HepG2 (cell line): ENCODE results near the gene SMIM29. TPM values are rescaled to one million over a fixed set of nuclear protein-coding genes. Genes with fewer than 3 reads are reported as not detected.

Source experiments
- BRF2 ChIP-seq: sonication (generic); formaldehyde crosslinking; IDR thresholded peaks from 2 replicates; pipeline ENCODE4 v1.8.1; 2022; ENCODE audit warnings: mild to moderate bottlenecking, missing genetic modification reagents
- FOSL2 ChIP-seq: sonication (generic); formaldehyde crosslinking; IDR thresholded peaks from 2 replicates; pipeline ENCODE4 v1.4.0; 2020; ENCODE audit warnings: missing genetic modification reagents
- FOXA1 ChIP-seq, 2 experiments: fragments of 450-650 bp in 1 of 2; sonication (generic) in 1 of 2; formaldehyde crosslinking in 1 of 2; IDR thresholded peaks; 2 replicates each; pipeline versions ENCODE4 v1.4.0 to v1.6.1; 2016 to 2020; ENCODE audit warnings: missing genetic modification reagents in 1 of 2
- FOXK2 ChIP-seq: fragments of 450-650 bp; IDR thresholded peaks from 2 replicates; pipeline ENCODE4 v1.6.1; 2016
- KAT8 ChIP-seq: IDR thresholded peaks from 2 replicates; pipeline ENCODE4 v1.6.1; 2016; ENCODE audit warnings: missing genetic modification reagents, missing compliant biosample characterization
- MED1 ChIP-seq: sonication (generic); formaldehyde crosslinking; IDR thresholded peaks from 2 replicates; pipeline ENCODE4 v1.4.0; 2020; ENCODE audit warnings: missing genetic modification reagents
- MIER2 ChIP-seq: IDR thresholded peaks from 2 replicates; pipeline ENCODE4 v1.6.1; 2016; ENCODE audit warnings: missing biosample characterization, missing genetic modification reagents
- NFATC3 ChIP-seq: sonication (generic); formaldehyde crosslinking; IDR thresholded peaks from 2 replicates; pipeline ENCODE4 v1.5.1; 2020; ENCODE audit warnings: mild to moderate bottlenecking, missing genetic modification reagents
- NFE2L1 ChIP-seq: sonication (generic); formaldehyde crosslinking; IDR thresholded peaks from 2 replicates; pipeline ENCODE4 v1.4.0; 2020; ENCODE audit warnings: missing genetic modification reagents, mild to moderate bottlenecking, borderline replicate concordance
- NFKB2 ChIP-seq: sonication (generic); formaldehyde crosslinking; IDR thresholded peaks from 2 replicates; pipeline ENCODE4 v1.4.0; 2020; ENCODE audit warnings: missing genetic modification reagents, borderline replicate concordance
- RBFOX2 ChIP-seq: fragments of 200-400 bp; formaldehyde crosslinking; IDR thresholded peaks from 2 replicates; pipeline ENCODE4 v1.6.1; 2017; ENCODE audit warnings: low read depth, mild to moderate bottlenecking, low read length
- SATB2 ChIP-seq: sonication (generic); formaldehyde crosslinking; IDR thresholded peaks from 2 replicates; pipeline ENCODE4 v1.5.0; 2020; ENCODE audit warnings: missing genetic modification reagents
- SKIL ChIP-seq: sonication (generic); formaldehyde crosslinking; IDR thresholded peaks from 2 replicates; pipeline ENCODE4 v1.8.0; 2022; ENCODE audit warnings: missing genetic modification reagents, mild to moderate bottlenecking, moderate library complexity, borderline replicate concordance
- THAP11 ChIP-seq: IDR thresholded peaks from 2 replicates; pipeline ENCODE4 v1.6.1; 2016; ENCODE audit warnings: missing biosample characterization, missing genetic modification reagents
- ZNF318 ChIP-seq: sonication (generic); formaldehyde crosslinking; IDR thresholded peaks from 2 replicates; pipeline ENCODE4 v1.4.0; 2020; ENCODE audit warnings: mild to moderate bottlenecking, missing genetic modification reagents
- polyA plus RNA-seq, 8 experiments: library from polyadenylated mRNA; depleted of rRNA in 3 of 8; stranded (reverse) in 7 of 8; unstranded in 1 of 8; fragments of >200 nt; fragmentation: Illumina TruSeq in 4 of 8; extraction: Trizol in 4 of 8; gene quantifications; 2 replicates each; pipeline versions ENCODE4 v1.2.1 to v1.2.3, GENCODE V29; 2011 to 2016; ENCODE audit warnings: low read depth in 4 of 8, missing spikeins in 1 of 8, mixed read lengths in 1 of 8; ENCODE audit not compliant: insufficient read depth in 1 of 8
- total RNA-seq, 5 experiments: library from RNA; depleted of rRNA; stranded (reverse); fragments of >200 nt; fragmentation: Illumina TruSeq; extraction: Trizol; gene quantifications; 2 replicates each; pipeline ENCODE4 v1.2.3, GENCODE V29; 2016; ENCODE audit warnings: low read depth in 1 of 5
- TF ChIP-seq, protein P1 (sequence below): sonication (generic); formaldehyde crosslinking; IDR thresholded peaks from 2 replicates; pipeline ENCODE4 v1.8.0; 2022; ENCODE audit warnings: mild to moderate bottlenecking, missing genetic modification reagents, moderate library complexity

SMIM29 gene
- total and polyA plus RNA-seq, 2 of the 13 experiments (the other 11 are each of a cell fraction or from before 2014, with no cell fraction given), result 8.8 to 15.3 TPM

- TF ChIP-seq FOXK2, result no peak
- TF ChIP-seq, protein P1, sequence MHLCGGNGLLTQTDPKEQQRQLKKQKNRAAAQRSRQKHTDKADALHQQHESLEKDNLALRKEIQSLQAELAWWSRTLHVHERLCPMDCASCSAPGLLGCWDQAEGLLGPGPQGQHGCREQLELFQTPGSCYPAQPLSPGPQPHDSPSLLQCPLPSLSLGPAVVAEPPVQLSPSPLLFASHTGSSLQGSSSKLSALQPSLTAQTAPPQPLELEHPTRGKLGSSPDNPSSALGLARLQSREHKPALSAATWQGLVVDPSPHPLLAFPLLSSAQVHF (CRISPR knock-in tag), result no peak
- TF ChIP-seq MIER2 (CRISPR knock-in tag), result no peak; the same call in 1 of the 2 replicates
- TF ChIP-seq MED1 (CRISPR knock-in tag), result peak; percentile 57
- no peak for TF ChIP-seq BRF2 (CRISPR knock-in tag)
- TF ChIP-seq KAT8 (CRISPR knock-in tag), result peak; percentile 86
- TF ChIP-seq ZNF318 (CRISPR knock-in tag), result no peak
- peak; percentile 62; the same call in 1 of the 2 replicates for TF ChIP-seq THAP11 (CRISPR knock-in tag)
- TF ChIP-seq NFE2L1 (CRISPR knock-in tag), result no peak
- TF ChIP-seq FOSL2 (CRISPR knock-in tag), result no peak
- TF ChIP-seq FOXA1 (IDR thresholded peaks at IDR 0.05), result no peak
- TF ChIP-seq FOXA1 (CRISPR knock-in tag; IDR thresholded peaks at IDR 0.05), result no peak
- peak; percentile 29 for TF ChIP-seq NFKB2
- TF ChIP-seq NFATC3 (CRISPR knock-in tag), result peak; percentile 71; the same call in 1 of the 2 replicates
- TF ChIP-seq SATB2, result no peak; the same call in 1 of the 2 replicates
- peak; percentile 80 for TF ChIP-seq RBFOX2
- no peak for TF ChIP-seq SKIL
These were observed at the start of gene SMIM29 (continued) for GRCh38 chr6:34248727-34249468.
